ENCODE measurements around the gene MCTS1.

GRCh38 chrX:120560842-120561633 is 42.9 kb upstream of the MCTS1 start, which contains the start of gene CUL4B:
- TF ChIP-seq, protein P1, sequence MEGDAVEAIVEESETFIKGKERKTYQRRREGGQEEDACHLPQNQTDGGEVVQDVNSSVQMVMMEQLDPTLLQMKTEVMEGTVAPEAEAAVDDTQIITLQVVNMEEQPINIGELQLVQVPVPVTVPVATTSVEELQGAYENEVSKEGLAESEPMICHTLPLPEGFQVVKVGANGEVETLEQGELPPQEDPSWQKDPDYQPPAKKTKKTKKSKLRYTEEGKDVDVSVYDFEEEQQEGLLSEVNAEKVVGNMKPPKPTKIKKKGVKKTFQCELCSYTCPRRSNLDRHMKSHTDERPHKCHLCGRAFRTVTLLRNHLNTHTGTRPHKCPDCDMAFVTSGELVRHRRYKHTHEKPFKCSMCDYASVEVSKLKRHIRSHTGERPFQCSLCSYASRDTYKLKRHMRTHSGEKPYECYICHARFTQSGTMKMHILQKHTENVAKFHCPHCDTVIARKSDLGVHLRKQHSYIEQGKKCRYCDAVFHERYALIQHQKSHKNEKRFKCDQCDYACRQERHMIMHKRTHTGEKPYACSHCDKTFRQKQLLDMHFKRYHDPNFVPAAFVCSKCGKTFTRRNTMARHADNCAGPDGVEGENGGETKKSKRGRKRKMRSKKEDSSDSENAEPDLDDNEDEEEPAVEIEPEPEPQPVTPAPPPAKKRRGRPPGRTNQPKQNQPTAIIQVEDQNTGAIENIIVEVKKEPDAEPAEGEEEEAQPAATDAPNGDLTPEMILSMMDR (IDR thresholded peaks at IDR 0.05; ENCODE audit: extremely low read depth in 1 of 2, insufficient read depth in 1 of 2, low read depth in 1 of 2, low read length in 2 of 2): no peak
- no peak for TF ChIP-seq JUN (IDR thresholded peaks at IDR 0.05; ENCODE audit: borderline replicate concordance, insufficient read depth, insufficient read length, low read depth)
- peak; percentile 73 for TF ChIP-seq POLR2AphosphoS5 (IDR thresholded peaks at IDR 0.05; ENCODE audit: insufficient read depth, low read depth, low read length)
- no peak for TF ChIP-seq MYC (IDR thresholded peaks at IDR 0.05; ENCODE audit: low read depth, low read length)
- peak; percentile 75 for TF ChIP-seq POLR2A (IDR thresholded peaks at IDR 0.05; ENCODE audit: low read depth, low read length)
- TF ChIP-seq, protein P2, sequence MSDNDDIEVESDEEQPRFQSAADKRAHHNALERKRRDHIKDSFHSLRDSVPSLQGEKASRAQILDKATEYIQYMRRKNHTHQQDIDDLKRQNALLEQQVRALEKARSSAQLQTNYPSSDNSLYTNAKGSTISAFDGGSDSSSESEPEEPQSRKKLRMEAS (IDR thresholded peaks at IDR 0.05; ENCODE audit: insufficient read depth, insufficient read length): peak; percentile 19

Measured in endothelial cell of umbilical vein (primary cell).